Neural cell (in vitro differentiated cells): Measurements from ENCODE around the gene ANKRD60. TPM values are rescaled to one million over a fixed set of nuclear protein-coding genes. Genes with fewer than 3 reads are reported as not detected.

Experiments
- H2AFZ ChIP-seq: fragments of 200-600, 300-800 bp; sonication (generic), shearing (Covaris generic); 2 replicates; pipeline ENCODE4 v1.6.0; 2014; ENCODE audit warnings: low read depth, mild to moderate bottlenecking, antibody characterized with exemption, low read length, moderate library complexity
- H3F3A ChIP-seq: fragments of 200-600 bp; shearing (Covaris generic); 2 replicates; pipeline ENCODE4 v1.6.1; 2016; ENCODE audit warnings: mild to moderate bottlenecking, moderate library complexity, mixed read lengths, antibody characterized with exemption, low read length; ENCODE audit not compliant: insufficient read depth, poor library complexity, severe bottlenecking
- H3K27ac ChIP-seq: fragments of 200-600, 300-800 bp; sonication (generic), shearing (Covaris generic); 2 replicates; pipeline ENCODE4 v1.5.1; 2014; ENCODE audit warnings: mild to moderate bottlenecking, low read length, moderate library complexity
- H3K27me3 ChIP-seq: fragments of 300-800, 200-600 bp; sonication (generic), shearing (Covaris generic); 2 replicates; pipeline ENCODE4 v1.6.0; 2014; ENCODE audit warnings: mild to moderate bottlenecking, low read depth, low read length, moderate library complexity; ENCODE audit not compliant: insufficient read depth
- H3K36me3 ChIP-seq: fragments of 300-800, 200-600 bp; sonication (generic), shearing (Covaris generic); 2 replicates; pipeline ENCODE4 v1.5.1; 2014; ENCODE audit warnings: mild to moderate bottlenecking, antibody characterized with exemption, low read length, moderate library complexity; ENCODE audit not compliant: insufficient read depth
- H3K4me2 ChIP-seq: fragments of 300-800, 200-600 bp; sonication (generic), shearing (Covaris generic); 2 replicates; pipeline ENCODE4 v1.6.0; 2014; ENCODE audit warnings: mild to moderate bottlenecking, low read length
- H3K4me3 ChIP-seq: fragments of 300-800, 200-600 bp; sonication (generic), shearing (Covaris generic); 2 replicates; pipeline ENCODE4 v1.5.1; 2014; ENCODE audit warnings: mild to moderate bottlenecking, low read length, moderate library complexity
- H3K79me2 ChIP-seq: fragments of 200-600 bp; shearing (Covaris generic); replicated peaks from 2 replicates; pipeline ENCODE4 v1.6.0; 2014; ENCODE audit warnings: mild to moderate bottlenecking, low read length, moderate library complexity; ENCODE audit not compliant: insufficient read depth
- H3K9ac ChIP-seq: fragments of 300-800, 200-600 bp; sonication (generic), shearing (Covaris generic); 2 replicates; pipeline ENCODE4 v1.6.1; 2016; ENCODE audit warnings: mild to moderate bottlenecking, low read length, mixed read lengths
- H3K9me2 ChIP-seq: fragments of 200-600 bp; shearing (Covaris generic); 2 replicates; pipeline ENCODE4 v1.6.1; 2016; ENCODE audit warnings: mild to moderate bottlenecking, low read length, mixed read lengths; ENCODE audit not compliant: insufficient read depth
- H3K9me3 ChIP-seq: fragments of 200-600, 300-800 bp; sonication (generic), shearing (Covaris generic); 2 replicates; pipeline ENCODE4 v1.6.1; 2016; ENCODE audit warnings: mild to moderate bottlenecking, mixed run types, low read length, moderate library complexity, mixed read lengths
- H4K20me1 ChIP-seq: fragments of 200-600 bp; shearing (Covaris generic); 2 replicates; pipeline ENCODE4 v1.6.1; 2016; ENCODE audit warnings: mild to moderate bottlenecking, mixed run types; ENCODE audit not compliant: insufficient read depth
- EP300 ChIP-seq: fragments of 450-650 bp; conservative IDR thresholded peaks from 2 replicates; pipeline ENCODE4 v1.6.1; 2014; ENCODE audit warnings: antibody characterized with exemption, mild to moderate bottlenecking, moderate library complexity; ENCODE audit not compliant: poor library complexity, severe bottlenecking
- EZH2 ChIP-seq: fragments of 200-600, 300-800 bp; shearing (Covaris generic), sonication (generic); IDR thresholded peaks from 2 replicates; pipeline ENCODE4 v1.6.1; 2014; ENCODE audit warnings: antibody characterized with exemption, low read length, borderline replicate concordance, mild to moderate bottlenecking; ENCODE audit not compliant: insufficient read depth, poor library complexity, severe bottlenecking
- MXI1 ChIP-seq: fragments of 450-650 bp; conservative IDR thresholded peaks from 2 replicates; pipeline ENCODE4 v1.6.1; 2014; ENCODE audit warnings: antibody characterized with exemption, mild to moderate bottlenecking; ENCODE audit not compliant: poor library complexity, severe bottlenecking
- POLR2AphosphoS5 ChIP-seq: IDR thresholded peaks from 2 replicates; pipeline ENCODE4 v1.6.1; 2012
- RAD21 ChIP-seq: fragments of 450-650 bp; conservative IDR thresholded peaks from 2 replicates; pipeline ENCODE4 v1.6.1; 2014; ENCODE audit warnings: antibody characterized with exemption, mild to moderate bottlenecking, moderate library complexity
- REST ChIP-seq: IDR thresholded peaks from 2 replicates; pipeline ENCODE4 v1.6.1; 2012; ENCODE audit warnings: borderline replicate concordance
- SMC3 ChIP-seq: fragments of 450-650 bp; conservative IDR thresholded peaks from 2 replicates; pipeline ENCODE4 v1.6.1; 2014; ENCODE audit warnings: antibody characterized with exemption, mild to moderate bottlenecking, moderate library complexity; ENCODE audit not compliant: poor library complexity
- TAF1 ChIP-seq: IDR thresholded peaks from 2 replicates; pipeline ENCODE4 v1.6.1; 2012; ENCODE audit warnings: low read depth
- polyA plus RNA-seq: library from polyadenylated mRNA; depleted of rRNA; stranded (reverse); fragments of >200 nt; gene quantifications from 2 replicates; pipeline ENCODE4 v1.2.3, GENCODE V29; 2014
- TF ChIP-seq, protein P1 (sequence below): fragments of 450-650 bp; IDR thresholded peaks from 2 replicates; pipeline ENCODE4 v1.5.1; 2014; ENCODE audit warnings: antibody characterized with exemption, mild to moderate bottlenecking, moderate library complexity; ENCODE audit not compliant: poor library complexity, severe bottlenecking

Gene ANKRD60
- polyA plus RNA-seq, 1 donor from 2014 or later = not detected

DNA sequence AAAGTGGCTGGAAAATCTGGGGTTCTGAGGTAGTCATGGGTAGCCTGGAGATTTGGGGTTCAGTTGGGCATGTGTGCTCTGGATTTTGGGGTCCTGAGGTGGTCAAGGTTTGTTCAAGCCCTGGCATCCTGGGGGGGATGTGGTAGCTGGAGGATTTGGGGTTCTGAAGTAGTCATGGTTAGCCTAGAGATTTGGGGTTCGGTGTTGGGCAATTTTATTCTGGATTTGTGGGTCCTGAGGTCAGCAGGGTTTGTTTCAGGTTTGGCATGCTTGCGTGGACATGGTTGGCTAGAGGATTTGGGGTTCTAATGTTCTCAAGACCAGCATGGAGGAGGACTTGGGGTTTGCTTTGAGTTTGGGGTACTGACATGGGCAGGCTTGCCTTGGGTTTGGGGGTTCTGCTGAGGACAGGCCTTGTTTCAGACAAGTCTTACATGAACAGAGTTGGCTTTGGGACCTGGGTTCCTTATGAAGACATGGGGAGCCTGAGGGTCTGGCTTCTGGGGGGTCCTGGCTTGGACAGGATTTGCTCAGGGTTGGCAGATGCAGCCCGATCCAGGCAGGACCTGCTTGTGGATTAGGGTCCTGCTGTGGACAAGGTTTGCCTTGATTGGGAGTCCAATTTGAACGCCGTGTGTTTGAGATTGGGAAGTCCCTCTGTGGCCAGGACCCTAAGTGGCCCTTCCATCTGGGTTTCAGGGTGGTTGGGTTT lies 906 bp downstream of the ANKRD60 start:
- TF ChIP-seq MXI1 (no peak), EP300 (no peak), RAD21 (no peak), TAF1 (no peak), REST (no peak), SMC3 (no peak), EZH2 (no peak)
- Histone ChIP-seq H3K9me3 (no peaks in the 10 kb centered on the region), H3K9me2 (no peaks in the 10 kb centered on the region), H3K4me3 (peak overlapping the region; percentile 56), H3K27ac (no peak overlapping the region), H3K4me2 (no peak overlapping the region), H3K9ac (no peak overlapping the region), H3K27me3 (peaks cover 38% of the 10 kb centered on the region), H3K79me2 (no peaks in the 10 kb centered on the region), H3K36me3 (no peaks in the 10 kb centered on the region), H3F3A (no peaks in the 10 kb centered on the region), H4K20me1 (no peaks in the 10 kb centered on the region), H2AFZ (no peak overlapping the region)

- H3K9ac ChIP-seq = no peak overlapping the region
- no peak overlapping the region for H3K27ac ChIP-seq
- H3K9me3 ChIP-seq = no peaks in the 10 kb centered on the region
- no peaks in the 10 kb centered on the region for H3K9me2 ChIP-seq
- H3K27me3 ChIP-seq = peaks cover 36% of the 10 kb centered on the region
- no peak overlapping the region for H2AFZ ChIP-seq
- H4K20me1 ChIP-seq = no peaks in the 10 kb centered on the region
- TF ChIP-seq EZH2 (no peak), SMC3 (no peak), RAD21 (no peak), EP300 (no peak), MXI1 (no peak), REST (no peak), TAF1 (no peak), POLR2AphosphoS5 (no peak)
- TF ChIP-seq, protein P1, sequence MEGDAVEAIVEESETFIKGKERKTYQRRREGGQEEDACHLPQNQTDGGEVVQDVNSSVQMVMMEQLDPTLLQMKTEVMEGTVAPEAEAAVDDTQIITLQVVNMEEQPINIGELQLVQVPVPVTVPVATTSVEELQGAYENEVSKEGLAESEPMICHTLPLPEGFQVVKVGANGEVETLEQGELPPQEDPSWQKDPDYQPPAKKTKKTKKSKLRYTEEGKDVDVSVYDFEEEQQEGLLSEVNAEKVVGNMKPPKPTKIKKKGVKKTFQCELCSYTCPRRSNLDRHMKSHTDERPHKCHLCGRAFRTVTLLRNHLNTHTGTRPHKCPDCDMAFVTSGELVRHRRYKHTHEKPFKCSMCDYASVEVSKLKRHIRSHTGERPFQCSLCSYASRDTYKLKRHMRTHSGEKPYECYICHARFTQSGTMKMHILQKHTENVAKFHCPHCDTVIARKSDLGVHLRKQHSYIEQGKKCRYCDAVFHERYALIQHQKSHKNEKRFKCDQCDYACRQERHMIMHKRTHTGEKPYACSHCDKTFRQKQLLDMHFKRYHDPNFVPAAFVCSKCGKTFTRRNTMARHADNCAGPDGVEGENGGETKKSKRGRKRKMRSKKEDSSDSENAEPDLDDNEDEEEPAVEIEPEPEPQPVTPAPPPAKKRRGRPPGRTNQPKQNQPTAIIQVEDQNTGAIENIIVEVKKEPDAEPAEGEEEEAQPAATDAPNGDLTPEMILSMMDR = no peak
- no peaks in the 10 kb centered on the region for H3K79me2 ChIP-seq
- no peaks in the 10 kb centered on the region for H3K36me3 ChIP-seq
- H3K4me3 ChIP-seq = no peak overlapping the region
- H3K4me2 ChIP-seq = no peak overlapping the region
- no peaks in the 10 kb centered on the region for H3F3A ChIP-seq
Measured at GRCh38 chr20:58225452-58226200, 2.8 kb downstream of the ANKRD60 start.
